HG03064 (cell line): ENCODE results near the gene PDRG1.
"Not testable (repeated sequence)": the region's sequence is repeated elsewhere in the genome, so short reads cannot be mapped to it uniquely, and the experiment has no call there.

Experiments
- ATAC-seq: cut with Tn5 transposase; IDR thresholded peaks from one replicate; pipeline ENCODE4 v1.9.1; 2021; ENCODE audit warnings: low read depth; ENCODE audit not compliant: unreplicated experiment

PDRG1 gene

GRCh38 chr20:31929631-31930030 is 22.2 kb downstream of the PDRG1 start:
- ATAC-seq = not testable (repeated sequence)

GRCh38 chr20:31927627-31928159 is 24.2 kb downstream of the PDRG1 start:
- no peak for ATAC-seq

GRCh38 chr20:31926493-31926892 is 25.4 kb downstream of the PDRG1 start:
- ATAC-seq = no peak

DNA sequence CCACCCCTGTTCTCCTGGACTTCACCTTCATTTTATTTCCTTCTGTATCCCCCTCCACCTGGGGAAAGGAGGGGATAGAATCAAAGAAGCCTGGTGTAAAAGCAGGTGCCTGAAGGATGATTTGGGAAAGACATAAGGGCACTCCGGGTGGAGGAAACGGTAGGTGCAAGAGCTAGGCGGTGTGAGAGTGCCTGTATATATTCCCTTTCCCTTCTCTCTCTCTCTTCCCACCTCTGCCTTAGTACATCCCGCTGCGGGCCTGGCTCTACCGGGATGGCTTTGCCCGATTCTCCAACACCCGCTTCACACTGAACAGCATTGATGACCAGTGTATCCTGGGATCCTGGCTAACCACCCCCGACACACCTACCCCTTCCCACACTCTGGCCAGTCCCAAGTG is 26.2 kb downstream of the PDRG1 start:
- no peak for ATAC-seq

- no peak for ATAC-seq
Measured at GRCh38 chr20:31924561-31924960, 27.3 kb downstream of the PDRG1 start.

DNA sequence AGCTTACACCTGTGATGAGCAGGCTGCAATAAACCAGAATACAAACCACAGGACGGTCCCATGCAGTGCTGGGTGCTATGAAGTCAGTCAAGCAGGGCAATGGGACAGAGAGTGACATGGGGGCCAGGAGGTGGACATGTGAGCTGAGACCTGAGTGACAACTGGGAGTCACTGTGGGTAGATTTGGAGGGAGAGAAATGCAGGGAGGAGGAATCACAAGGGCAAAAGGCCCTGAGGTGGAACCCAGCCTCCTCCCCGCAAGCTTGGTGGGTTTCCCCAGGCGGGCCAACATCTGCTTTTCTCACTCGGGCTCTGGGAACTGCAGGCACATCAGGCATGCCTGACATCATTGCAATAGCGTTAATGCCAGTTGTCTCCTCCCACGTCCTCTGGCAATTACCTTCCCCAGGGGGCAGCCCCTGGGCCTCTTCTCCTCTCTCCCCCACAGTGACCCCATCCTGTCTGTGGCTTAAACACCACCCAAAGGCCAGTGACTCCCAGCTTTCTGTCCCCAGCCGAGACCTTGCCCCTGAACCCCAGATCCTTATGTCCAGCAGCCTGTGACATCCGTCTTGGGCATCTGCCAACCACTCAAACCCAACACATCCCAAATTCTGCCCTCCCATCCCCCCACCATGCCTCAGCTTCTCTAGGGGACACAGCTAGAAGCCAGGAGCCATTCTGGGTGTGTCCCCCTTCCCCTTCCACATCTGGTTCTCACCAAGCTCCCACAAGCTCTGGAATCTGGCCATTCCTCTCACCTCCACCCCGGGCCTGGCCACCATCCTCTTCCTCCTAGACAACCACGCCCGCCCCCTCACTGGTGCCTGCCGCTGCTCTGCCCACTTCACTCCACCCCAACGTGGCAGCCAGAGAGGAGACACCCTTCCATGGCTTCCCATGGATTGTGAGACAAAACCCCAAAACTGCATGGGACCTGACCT is 28.2 kb downstream of the PDRG1 start:
- ATAC-seq = no peak

DNA sequence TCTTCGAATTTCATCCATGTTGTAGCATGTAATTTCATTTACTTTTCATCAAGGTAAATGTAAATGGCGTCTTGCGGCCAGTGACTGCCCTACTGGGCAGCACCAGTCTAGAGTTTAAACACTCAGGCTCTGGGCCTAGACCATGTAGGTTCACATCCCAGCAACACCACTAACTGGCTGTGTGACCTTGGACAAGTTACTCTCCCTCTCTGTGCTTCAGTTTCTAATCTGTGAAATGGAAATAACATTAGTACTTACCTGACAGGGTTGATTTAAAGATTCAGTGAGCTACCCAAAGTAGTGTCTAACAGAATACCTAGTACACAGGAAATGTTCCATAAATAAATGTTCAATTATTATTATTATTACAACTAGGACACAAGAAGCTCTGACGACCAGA is 29.3 kb downstream of the PDRG1 start:
- no peak for ATAC-seq

DNA sequence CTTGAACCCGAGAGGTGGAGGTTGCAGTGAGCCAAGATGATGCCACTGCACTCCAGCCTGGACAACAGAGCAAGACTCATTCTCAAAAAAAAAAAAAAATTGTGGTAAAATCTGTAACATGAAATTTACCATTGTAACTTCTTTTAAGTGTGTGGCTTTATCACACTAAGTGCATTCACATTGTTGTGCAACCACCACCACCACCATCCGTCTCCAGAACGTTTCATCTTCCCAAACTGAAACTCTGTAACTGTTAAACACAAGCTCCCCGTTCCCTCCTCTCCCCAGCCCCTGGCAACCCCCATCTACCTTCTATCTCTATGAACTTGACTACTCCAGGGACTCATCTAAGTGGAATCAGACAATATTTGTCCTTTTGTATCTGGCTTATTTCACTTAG is 29.7 kb downstream of the PDRG1 start:
- ATAC-seq = no peak

- not testable (repeated sequence) for ATAC-seq
Measured at GRCh38 chr20:31921480-31921879, 30.4 kb downstream of the PDRG1 start.

- ATAC-seq = no peak
Measured at GRCh38 chr20:31920275-31920855, 31.5 kb downstream of the PDRG1 start.

DNA sequence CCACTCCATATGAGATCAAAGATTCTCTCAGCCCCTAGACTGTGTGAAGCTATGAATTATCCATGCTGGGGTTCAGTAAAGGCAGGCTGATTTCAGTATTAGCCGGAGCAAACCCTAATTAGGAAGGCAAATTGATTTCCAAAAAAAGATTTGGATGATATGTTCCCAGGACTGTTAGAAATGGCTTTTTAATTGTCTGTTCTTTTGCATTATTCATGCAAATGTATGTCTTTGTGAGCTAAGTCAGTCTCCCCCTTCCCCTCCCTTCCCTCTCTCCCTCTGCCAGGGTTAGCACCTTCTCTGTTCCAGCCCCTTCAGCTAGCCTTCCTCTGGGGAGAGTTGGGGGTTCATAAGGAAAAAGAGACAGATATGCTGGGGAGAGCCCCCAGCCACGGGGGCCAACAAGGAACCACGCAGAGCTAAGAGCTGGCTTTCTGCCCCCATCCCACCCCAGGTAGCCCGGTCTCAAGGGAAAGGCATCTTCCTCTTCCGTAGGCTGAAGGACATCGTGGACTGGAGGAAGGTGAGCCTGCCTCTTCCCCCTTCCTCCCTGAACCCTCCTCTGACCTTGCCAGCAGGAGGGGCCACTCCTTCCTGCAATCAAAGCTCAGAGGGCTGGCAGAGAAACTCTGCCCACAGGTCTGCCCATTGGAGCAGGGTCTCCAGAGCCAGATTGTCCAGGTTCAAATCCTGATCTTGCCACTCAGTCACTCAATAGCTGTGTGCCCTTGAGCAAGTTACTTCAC is 32.3 kb downstream of the PDRG1 start:
- no peak for ATAC-seq

GRCh38 chr20:31918466-31919105 is 33.3 kb downstream of the PDRG1 start:
- ATAC-seq = no peak

- not testable (repeated sequence) for ATAC-seq
Measured at GRCh38 chr20:31917962-31918412, 33.9 kb downstream of the PDRG1 start.

GRCh38 chr20:31916708-31917107 is 35.1 kb downstream of the PDRG1 start:
- ATAC-seq = no peak

GRCh38 chr20:31915491-31916280 is 36.2 kb downstream of the PDRG1 start:
- ATAC-seq = no peak

- ATAC-seq = no peak
Measured at GRCh38 chr20:31914170-31914569, 37.7 kb downstream of the PDRG1 start.

DNA sequence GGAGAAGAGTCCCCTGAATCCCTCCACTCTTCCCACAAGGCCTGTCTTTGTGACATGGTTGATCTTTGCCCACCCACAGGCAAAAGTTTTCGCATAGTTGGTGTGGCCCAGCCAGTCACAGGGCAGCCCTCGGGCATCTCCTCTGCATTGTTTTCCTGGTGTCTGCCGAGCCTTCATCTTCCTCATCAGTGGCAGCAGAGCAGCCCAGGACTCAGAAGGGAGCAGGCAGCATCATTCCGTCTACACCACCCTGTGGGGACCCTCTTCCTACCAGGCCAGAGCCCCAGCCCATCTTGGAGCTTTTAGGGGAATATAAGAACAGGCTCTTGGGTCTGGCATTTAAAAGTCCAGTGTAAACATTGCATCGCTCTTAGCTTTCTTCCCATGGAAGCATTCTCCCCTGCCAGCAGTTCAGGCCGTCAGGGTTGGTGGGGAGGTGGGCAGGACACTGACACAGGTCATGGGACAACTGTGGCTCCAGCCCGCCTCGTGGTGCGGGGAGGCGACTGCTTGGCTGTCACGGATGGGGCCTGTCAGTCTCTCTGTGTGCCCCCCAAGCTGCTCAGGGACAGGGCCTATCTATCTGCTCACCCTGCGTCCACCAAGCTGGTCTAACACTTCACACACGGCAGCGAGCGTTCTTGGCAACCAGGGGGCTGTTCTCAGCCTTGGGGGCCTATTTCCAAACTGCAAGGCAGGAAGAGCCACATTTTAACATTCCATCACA is 38.3 kb downstream of the PDRG1 start:
- ATAC-seq = no peak

DNA sequence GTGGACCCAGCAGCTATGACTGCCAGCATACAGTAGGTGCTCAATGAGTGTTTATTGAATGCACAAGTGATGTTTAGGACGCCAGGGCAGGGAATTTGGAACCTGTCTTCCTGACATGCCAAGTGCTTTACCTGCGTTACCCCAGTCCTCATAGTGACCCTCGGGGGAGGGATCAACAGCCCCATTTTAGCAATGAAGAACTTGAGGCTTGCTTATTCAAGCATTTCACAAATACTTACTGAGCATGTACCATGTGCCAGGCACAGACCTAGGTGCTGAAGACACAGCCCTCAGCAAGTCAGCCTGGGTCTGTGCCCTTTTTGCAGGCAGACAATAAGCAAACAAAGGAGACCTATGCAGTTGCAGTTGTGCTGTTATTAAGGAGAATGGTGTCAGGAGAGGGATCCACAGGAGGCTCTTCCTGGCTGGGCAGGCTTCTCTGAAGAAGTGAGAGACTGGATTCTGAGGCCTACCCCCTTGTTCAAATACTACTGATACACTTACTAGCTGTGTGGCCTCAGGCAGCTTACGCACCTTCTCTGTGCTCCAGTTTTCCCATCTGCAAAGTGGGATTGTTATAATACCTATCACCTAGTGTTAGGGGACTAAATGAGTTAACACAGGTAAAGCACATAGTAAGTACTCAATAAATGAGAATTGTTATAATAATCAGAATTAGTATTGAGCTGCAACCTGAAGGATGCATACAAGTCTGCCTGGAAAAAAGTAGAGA is 41.6 kb downstream of the PDRG1 start:
- ATAC-seq = no peak
